ENCODE data around the gene ZNF33A.
"Not testable (repeated sequence)": the region's sequence is repeated elsewhere in the genome, so short reads cannot be mapped to it uniquely, and the experiment has no call there.

DNA sequence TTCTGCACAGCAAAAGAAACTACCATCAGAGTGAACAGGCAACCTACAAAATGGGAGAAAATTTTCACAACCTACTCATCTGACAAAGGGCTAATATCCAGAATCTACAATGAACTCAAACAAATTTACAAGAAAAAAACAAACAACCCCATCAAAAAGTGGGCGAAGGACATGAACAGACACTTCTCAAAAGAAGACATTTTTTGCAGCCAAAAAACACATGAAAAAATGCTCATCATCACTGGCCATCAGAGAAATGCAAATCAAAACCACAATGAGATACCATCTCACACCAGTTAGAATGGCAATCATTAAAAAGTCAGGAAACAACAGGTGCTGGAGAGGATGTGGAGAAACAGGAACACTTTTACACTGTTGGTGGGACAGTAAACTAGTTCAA lies 10.0 kb upstream of the ZNF33A start:
- TF ChIP-seq CTCF, POLR2A (IDR thresholded peaks at IDR 0.05): not testable (repeated sequence)

All from heart left ventricle (tissue), 13 donors.